ENCODE measurements around the gene P2RX2.
A peak's percentile ranks its signal among the peaks of the same experiment; 100 is the strongest.

The P2RX2 gene

DNA sequence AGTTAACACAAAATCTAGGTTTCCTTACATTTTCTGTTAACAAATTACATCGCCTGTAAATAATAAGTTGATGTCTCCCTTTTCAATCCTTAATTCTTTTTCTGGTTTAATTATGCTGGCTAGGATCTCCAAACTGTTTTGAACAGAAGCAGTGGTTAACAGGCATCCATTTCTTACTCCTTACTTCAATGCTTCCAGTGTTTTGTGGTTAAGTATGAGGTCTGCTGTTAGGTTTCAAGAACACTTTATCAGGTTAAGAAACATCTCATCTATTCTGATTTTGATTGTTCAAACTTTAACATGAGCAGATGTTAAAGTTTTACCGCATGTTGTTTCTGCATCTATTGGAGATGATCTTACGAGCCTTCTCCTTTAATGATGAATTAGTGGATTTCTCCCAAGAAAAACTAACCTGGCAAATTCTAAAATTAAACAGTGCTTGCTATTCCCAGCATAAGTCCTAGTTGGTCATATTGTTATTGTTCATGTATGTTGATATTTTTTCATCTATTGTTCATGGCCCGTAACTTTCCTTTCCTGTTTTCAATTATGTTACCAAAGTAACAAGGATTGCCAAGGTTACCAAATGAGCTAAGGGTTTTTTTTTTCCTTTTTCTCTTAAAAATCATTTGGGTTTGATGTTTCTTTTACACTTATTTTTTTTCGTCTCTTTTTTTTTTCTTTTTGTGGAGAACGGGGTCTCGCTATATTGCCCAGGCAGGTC lies 35.2 kb downstream of the P2RX2 start:
- FAIRE-seq (no peak), DNase-seq (ENCODE audit: insufficient read length, low spot score) (no peak)
- TF ChIP-seq POLR2A (IDR thresholded peaks at IDR 0.05; ENCODE audit: low read depth, low read length) (no peak), PAX5 (IDR thresholded peaks at IDR 0.05; ENCODE audit: insufficient read depth, low read length, severe bottlenecking) (no peak), POU2F2 (IDR thresholded peaks at IDR 0.05; ENCODE audit: low read depth, low read length) (no peak), POLR2AphosphoS5 (IDR thresholded peaks at IDR 0.05; ENCODE audit: low read depth, low read length) (no peak), TAF1 (IDR thresholded peaks at IDR 0.05; ENCODE audit: low read depth, low read length) (no peak), SPI1 (IDR thresholded peaks at IDR 0.05; ENCODE audit: low read depth, low read length) (no peak)

DNA sequence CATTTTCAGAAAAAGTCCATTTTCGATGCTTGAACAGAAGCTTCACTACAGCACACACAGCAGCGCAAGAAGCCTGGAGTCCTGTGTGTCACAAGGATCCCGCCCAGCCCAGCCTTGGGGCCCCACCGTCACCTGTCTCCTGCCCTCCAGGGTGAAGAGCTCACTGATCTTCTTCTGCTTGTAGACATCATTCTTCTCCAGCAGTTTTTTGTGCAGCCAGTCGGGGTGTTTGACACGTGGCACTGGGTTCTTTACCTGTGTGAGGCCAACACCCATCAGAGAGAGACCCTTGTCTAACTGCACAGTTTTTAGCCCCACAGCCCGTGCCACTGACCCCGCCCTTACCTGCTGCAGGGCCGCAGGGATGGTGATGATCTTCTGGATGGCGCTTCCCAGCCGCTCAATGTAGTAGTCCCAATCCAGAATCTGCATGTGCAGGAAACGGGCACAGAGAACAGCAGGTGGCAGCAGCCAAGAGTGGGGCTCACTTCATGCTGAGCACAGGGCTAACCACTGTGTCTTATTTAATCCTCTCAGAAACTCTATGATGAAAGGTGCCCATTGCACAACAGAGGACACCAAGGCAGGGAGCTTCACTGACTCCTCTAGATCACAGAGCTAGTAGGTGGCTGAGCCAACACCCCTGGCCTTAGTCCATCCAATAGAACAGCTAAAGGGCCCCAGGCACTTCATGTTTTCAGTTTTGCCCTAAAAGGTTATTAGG lies 38.6 kb downstream of the P2RX2 start:
- FAIRE-seq (no peak), DNase-seq (ENCODE audit: insufficient read length, low spot score) (no peak)
- TF ChIP-seq SPI1 (IDR thresholded peaks at IDR 0.05; ENCODE audit: low read depth, low read length) (no peak), POU2F2 (IDR thresholded peaks at IDR 0.05; ENCODE audit: low read depth, low read length) (no peak), TAF1 (IDR thresholded peaks at IDR 0.05; ENCODE audit: low read depth, low read length) (no peak), POLR2A (IDR thresholded peaks at IDR 0.05; ENCODE audit: low read depth, low read length) (no peak), PAX5 (IDR thresholded peaks at IDR 0.05; ENCODE audit: insufficient read depth, low read length, severe bottlenecking) (no peak), POLR2AphosphoS5 (IDR thresholded peaks at IDR 0.05; ENCODE audit: low read depth, low read length) (no peak)

DNA sequence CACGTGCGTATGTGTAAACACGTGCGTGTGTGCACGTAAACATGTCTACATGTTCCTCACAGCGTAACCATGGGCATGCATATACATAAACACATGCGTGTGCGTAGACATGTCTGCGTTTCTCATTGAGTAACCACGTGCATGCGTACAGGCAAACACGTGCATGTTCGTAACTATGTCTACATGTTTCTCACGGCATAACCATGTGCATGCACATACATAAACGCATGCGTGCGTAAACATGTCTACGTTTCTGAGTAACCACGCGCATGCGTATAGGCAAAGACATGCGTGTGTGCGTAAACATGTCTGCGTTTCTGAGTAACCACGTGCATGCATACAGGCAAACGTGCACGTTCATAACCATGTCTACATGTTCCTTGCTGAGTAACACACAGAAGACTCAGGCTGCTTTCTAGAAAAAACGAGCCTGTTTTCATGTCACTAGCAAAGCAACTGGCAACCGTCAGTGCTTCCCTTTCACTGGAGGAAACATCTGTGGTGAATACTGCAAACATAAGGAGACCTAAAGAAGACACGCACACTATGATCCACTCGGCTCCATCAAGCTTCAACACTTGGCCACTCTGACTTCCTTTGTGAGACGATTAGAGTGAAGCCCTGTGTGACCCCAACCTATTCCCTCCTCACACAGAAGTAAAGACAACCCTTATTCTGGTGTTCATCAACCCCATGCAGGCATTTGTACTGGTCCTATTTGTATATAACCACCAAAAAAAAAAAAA lies 39.7 kb downstream of the P2RX2 start:
- DNase-seq (ENCODE audit: insufficient read length, low spot score) (no peak), FAIRE-seq (peak; percentile 26)
- TF ChIP-seq PAX5 (IDR thresholded peaks at IDR 0.05; ENCODE audit: insufficient read depth, low read length, severe bottlenecking) (no peak), TAF1 (IDR thresholded peaks at IDR 0.05; ENCODE audit: low read depth, low read length) (no peak), SPI1 (IDR thresholded peaks at IDR 0.05; ENCODE audit: low read depth, low read length) (no peak), POLR2A (IDR thresholded peaks at IDR 0.05; ENCODE audit: low read depth, low read length) (no peak), POLR2AphosphoS5 (IDR thresholded peaks at IDR 0.05; ENCODE audit: low read depth, low read length) (no peak), POU2F2 (IDR thresholded peaks at IDR 0.05; ENCODE audit: low read depth, low read length) (no peak)

DNA sequence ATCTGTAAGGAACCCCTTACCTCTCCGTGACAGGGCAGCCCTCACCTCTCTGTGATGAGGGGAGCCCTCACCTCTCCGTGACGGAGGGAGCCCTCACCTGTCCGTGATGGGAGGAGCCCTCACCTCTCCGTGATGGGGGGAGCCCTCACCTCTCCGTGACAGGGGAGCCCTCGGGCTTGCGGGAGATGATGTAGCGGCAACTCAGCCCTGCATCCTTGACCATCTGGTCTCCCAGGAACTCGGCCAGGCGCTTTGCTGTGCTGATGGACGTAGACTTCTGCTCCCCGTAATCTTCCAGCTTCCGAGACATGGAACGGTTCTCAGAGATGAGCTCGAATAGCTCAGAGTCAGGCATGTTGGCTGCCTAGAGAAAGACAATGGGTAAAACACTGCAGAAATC lies 40.6 kb downstream of the P2RX2 start:
- DNase-seq (ENCODE audit: insufficient read length, low spot score), result no peak
- FAIRE-seq, result no peak
- TF ChIP-seq POLR2AphosphoS5 (IDR thresholded peaks at IDR 0.05; ENCODE audit: low read depth, low read length) (no peak), POLR2A (IDR thresholded peaks at IDR 0.05; ENCODE audit: low read depth, low read length) (no peak), PAX5 (IDR thresholded peaks at IDR 0.05; ENCODE audit: insufficient read depth, low read length, severe bottlenecking) (no peak), TAF1 (IDR thresholded peaks at IDR 0.05; ENCODE audit: low read depth, low read length) (no peak), SPI1 (IDR thresholded peaks at IDR 0.05; ENCODE audit: low read depth, low read length) (no peak), POU2F2 (IDR thresholded peaks at IDR 0.05; ENCODE audit: low read depth, low read length) (no peak)

DNA sequence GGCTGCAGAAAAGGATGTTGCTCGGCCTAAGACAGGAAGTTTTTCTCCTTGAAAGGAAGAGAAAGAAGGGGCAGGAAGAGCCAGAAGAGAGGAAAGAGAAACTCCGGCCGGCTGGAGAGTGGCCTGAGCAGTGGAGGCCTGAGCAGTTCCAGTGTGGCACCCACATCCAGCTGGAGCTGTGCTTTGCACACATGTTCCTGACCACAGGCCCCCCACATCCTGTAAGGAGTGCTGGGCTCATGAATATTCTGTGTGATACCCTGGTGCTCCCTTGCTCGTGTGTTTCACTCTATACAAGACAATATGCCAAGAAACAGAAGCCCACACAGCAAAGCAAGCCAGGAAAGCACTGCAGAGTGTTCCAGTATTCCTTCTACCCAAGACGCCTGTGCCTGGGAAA lies 41.5 kb downstream of the P2RX2 start:
- DNase-seq (ENCODE audit: insufficient read length, low spot score) (no peak), FAIRE-seq (no peak)
- no peak for TF ChIP-seq SPI1 (IDR thresholded peaks at IDR 0.05; ENCODE audit: low read depth, low read length)
- TF ChIP-seq POLR2AphosphoS5 (IDR thresholded peaks at IDR 0.05; ENCODE audit: low read depth, low read length), result no peak
- TF ChIP-seq POU2F2 (IDR thresholded peaks at IDR 0.05; ENCODE audit: low read depth, low read length), result no peak
- TF ChIP-seq PAX5 (IDR thresholded peaks at IDR 0.05; ENCODE audit: insufficient read depth, low read length, severe bottlenecking), result no peak
- TF ChIP-seq TAF1 (IDR thresholded peaks at IDR 0.05; ENCODE audit: low read depth, low read length), result no peak
- TF ChIP-seq POLR2A (IDR thresholded peaks at IDR 0.05; ENCODE audit: low read depth, low read length), result no peak

DNA sequence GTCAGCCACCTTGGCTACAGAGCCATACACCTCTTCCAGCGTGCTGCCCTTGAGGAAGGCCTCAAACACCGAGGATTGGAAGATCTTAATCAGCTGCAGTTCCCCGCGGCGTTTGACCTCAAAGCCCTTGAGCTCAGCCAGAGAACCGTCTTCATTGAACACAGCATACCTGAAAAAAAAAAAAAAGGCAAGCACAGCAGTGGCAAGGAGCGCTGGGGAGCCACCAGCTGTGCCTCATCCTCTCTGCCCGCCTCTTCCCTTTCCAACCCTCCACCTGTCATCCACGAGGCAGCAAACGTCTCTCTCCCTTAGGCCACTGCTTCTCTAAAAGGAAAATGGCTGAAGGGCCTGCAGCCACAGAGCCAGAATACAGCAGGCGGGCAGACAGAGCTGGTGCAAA lies 42.4 kb downstream of the P2RX2 start:
- no peak for DNase-seq (ENCODE audit: insufficient read length, low spot score)
- TF ChIP-seq PAX5 (IDR thresholded peaks at IDR 0.05; ENCODE audit: insufficient read depth, low read length, severe bottlenecking) (no peak), SPI1 (IDR thresholded peaks at IDR 0.05; ENCODE audit: low read depth, low read length) (no peak), POLR2AphosphoS5 (IDR thresholded peaks at IDR 0.05; ENCODE audit: low read depth, low read length) (no peak), POLR2A (IDR thresholded peaks at IDR 0.05; ENCODE audit: low read depth, low read length) (no peak), POU2F2 (IDR thresholded peaks at IDR 0.05; ENCODE audit: low read depth, low read length) (no peak), TAF1 (IDR thresholded peaks at IDR 0.05; ENCODE audit: low read depth, low read length) (no peak)
- FAIRE-seq, result no peak

DNA sequence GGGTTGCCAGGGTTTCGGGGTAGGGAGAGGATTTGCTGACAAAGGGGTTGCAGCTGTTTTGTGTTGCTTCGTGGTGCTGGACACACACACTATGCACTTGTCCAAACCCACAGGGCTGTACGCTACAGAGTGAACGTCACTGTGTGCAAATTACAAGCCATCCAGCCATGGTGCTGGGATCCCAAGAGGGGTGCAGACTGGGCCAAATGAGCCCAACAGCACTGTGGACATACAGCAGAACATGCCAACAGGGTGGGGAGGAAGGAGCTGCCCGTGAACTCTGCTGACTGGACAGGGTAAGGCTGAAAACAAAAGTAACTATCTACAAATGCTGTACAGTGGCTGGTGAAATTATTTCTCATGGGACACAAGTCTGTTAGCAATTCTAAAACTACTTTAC lies 43.4 kb downstream of the P2RX2 start:
- FAIRE-seq, result no peak
- no peak for DNase-seq (ENCODE audit: insufficient read length, low spot score)
- TF ChIP-seq POU2F2 (IDR thresholded peaks at IDR 0.05; ENCODE audit: low read depth, low read length) (no peak), POLR2AphosphoS5 (IDR thresholded peaks at IDR 0.05; ENCODE audit: low read depth, low read length) (no peak), TAF1 (IDR thresholded peaks at IDR 0.05; ENCODE audit: low read depth, low read length) (no peak), SPI1 (IDR thresholded peaks at IDR 0.05; ENCODE audit: low read depth, low read length) (no peak), POLR2A (IDR thresholded peaks at IDR 0.05; ENCODE audit: low read depth, low read length) (no peak), PAX5 (IDR thresholded peaks at IDR 0.05; ENCODE audit: insufficient read depth, low read length, severe bottlenecking) (no peak)

DNA sequence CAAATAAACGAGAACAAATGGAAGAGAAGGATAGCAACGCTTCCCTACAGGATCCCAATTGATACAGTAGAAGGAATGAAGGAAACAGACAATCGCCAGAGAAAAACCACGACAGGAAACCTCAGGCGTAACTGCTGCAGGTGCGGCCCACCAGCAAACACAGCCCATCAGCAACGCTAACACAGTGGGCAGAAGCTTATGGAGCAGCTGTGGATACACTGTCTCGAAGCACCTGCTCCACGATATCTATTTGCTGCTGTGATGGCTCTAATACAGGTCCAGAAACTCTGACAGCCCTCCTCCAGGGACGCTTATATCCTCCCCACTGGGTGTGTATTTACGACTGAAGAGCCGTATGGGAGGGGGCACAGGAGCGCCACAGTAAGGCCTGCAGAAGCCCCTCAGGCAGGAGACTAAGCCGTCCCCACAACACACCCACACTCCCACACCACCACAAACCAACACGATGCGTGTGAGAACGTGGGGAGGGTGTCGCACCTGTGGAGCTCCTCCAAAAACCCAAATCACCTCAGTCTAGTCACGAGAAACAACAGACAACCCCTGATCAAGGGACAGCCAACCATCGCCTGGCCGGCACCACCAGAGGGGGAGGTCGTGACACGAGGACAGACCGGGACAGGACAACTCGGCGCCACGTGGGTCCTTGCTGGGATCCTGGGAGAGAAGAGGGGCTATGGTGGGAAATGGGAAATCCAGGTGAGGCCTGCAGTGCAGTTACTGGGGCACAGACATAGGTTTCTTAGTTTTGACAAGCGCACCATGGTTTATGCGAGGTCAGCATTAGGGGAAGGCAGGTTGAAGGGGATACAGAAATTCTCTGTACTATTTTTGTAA lies 44.6 kb downstream of the P2RX2 start:
- TF ChIP-seq POU2F2 (IDR thresholded peaks at IDR 0.05; ENCODE audit: low read depth, low read length) (no peak), PAX5 (IDR thresholded peaks at IDR 0.05; ENCODE audit: insufficient read depth, low read length, severe bottlenecking) (no peak), TAF1 (IDR thresholded peaks at IDR 0.05; ENCODE audit: low read depth, low read length) (no peak), SPI1 (IDR thresholded peaks at IDR 0.05; ENCODE audit: low read depth, low read length) (no peak), POLR2A (IDR thresholded peaks at IDR 0.05; ENCODE audit: low read depth, low read length) (no peak), POLR2AphosphoS5 (IDR thresholded peaks at IDR 0.05; ENCODE audit: low read depth, low read length) (no peak)
- FAIRE-seq (no peak), DNase-seq (ENCODE audit: insufficient read length, low spot score) (no peak)

Data from GM12891 (cell line).